Urinary bladder (tissue), 4 donors: Measurements from ENCODE around the gene ATP6V1A. TPM values are rescaled to one million over a fixed set of nuclear protein-coding genes. Genes with fewer than 3 reads are reported as not detected.
"Not testable (repeated sequence)": the region's sequence is repeated elsewhere in the genome, so short reads cannot be mapped to it uniquely, and the experiment has no call there.

Experiments
- DNase-seq: peaks from one replicate; pipeline ENCODE4 v3.0.0-alpha.2; 2015; ENCODE audit errors: extremely low spot score
- H3K27ac ChIP-seq: one replicate; pipeline ENCODE4 v1.5.1; 2013; ENCODE audit warnings: low read depth, mild to moderate bottlenecking, moderate library complexity
- H3K36me3 ChIP-seq: one replicate; pipeline ENCODE4 v1.6.1; 2013; ENCODE audit warnings: mild to moderate bottlenecking, moderate library complexity; ENCODE audit not compliant: insufficient read depth
- H3K4me1 ChIP-seq: one replicate; pipeline ENCODE4 v1.6.1; 2013; ENCODE audit warnings: mild to moderate bottlenecking, moderate library complexity; ENCODE audit not compliant: insufficient read depth
- H3K4me3 ChIP-seq: one replicate; pipeline ENCODE4 v1.5.1; 2013; ENCODE audit warnings: low read depth, low read length
- WGBS: extraction: QIAGEN DNeasy Blood & Tissue Kit; methylation state at CpG from one replicate; pipeline ENCODE4 v1.1.7; 2013; 5-methylcytosine and 5-hydroxymethylcytosine counted together
- polyA plus RNA-seq: library from polyadenylated mRNA; stranded (reverse); fragments of 200-250 nt; gene quantifications from one replicate; pipeline ENCODE4 v1.2.3, GENCODE V29; 2013
- total RNA-seq: library from RNA; depleted of rRNA; stranded (reverse); fragments of >200 nt; gene quantifications from one replicate; pipeline ENCODE4 v1.2.3, GENCODE V29; 2014
- donor health status: healthy with polysubstance abuse.
- donor health status: healthy.

The ATP6V1A gene
- total and polyA plus RNA-seq, 2 donors, result 14.2 to 55.0 TPM

DNA sequence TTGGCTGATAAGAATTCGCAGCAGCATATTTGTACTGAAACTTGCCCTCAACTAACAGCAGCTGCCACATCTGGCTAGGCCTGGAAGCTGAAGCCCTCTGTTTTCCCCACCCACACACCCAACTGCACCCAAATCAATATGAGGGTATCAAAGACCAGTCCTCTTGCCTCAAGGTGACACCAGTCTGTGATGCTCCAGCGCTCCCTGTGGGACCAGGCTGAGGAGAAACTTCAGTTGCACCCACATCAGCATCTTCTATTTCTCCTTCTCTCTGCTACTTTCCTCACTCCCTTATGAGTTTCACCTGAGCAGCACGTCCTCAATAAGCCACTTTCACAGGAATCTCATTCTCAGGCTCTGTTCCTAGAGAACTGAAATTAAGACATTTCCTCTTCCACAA, 73.0 kb downstream of the ATP6V1A start:
- DNase-seq, result no peak
- H3K27ac ChIP-seq, result no peak overlapping the region
- WGBS, result 71% methylated on average over 3 of the region's 3 CpGs
- H3K4me1 ChIP-seq, result no peaks in the 10 kb centered on the region
- no peaks in the 10 kb centered on the region for H3K36me3 ChIP-seq
- H3K4me3 ChIP-seq, result no peak overlapping the region

DNA sequence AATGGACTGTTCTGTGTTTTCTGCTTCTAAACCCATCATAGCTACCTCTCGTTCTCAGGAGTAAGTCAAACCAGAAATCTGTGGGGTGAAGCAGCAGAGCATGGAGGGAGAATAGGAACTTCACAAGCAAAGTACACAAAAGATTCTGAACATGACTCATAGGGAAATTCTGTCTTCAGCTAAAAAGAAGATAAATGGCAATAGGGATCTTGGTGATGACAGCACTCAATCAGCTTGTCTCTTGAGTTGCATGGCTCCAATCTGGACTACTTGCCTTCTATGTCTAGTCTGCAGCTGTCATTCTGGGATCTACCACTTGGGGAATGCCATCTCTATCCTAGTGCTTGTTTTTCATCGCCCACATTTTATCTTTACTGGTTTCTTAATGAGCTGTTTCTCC, 78.3 kb downstream of the ATP6V1A start:
- no peak for DNase-seq
- no peaks in the 10 kb centered on the region for H3K36me3 ChIP-seq
- H3K27ac ChIP-seq, result no peak overlapping the region
- no peak overlapping the region for H3K4me3 ChIP-seq
- H3K4me1 ChIP-seq, result no peaks in the 10 kb centered on the region
- 74% methylated on average over 2 of the region's 2 CpGs for WGBS

DNA sequence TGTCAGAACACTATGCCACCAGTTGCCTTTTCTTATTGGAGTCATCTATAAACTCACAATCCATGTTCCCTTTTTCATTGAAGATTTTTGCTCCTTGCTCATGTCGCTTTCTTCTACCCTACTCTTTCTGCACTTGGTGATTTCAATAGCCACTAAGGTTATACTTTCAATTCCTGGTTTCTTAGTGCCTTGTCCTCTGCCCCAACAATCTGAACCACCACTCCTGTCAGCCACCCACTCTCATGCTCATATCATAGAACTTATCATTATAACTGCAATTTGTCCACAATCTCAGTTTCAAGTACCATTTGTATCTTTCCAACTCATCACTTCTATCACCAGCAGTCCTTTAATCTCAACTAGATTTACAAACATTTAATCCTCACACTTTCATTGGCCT, 81.8 kb downstream of the ATP6V1A start:
- 85% methylated on average over 1 of the region's 1 CpG for WGBS

DNA sequence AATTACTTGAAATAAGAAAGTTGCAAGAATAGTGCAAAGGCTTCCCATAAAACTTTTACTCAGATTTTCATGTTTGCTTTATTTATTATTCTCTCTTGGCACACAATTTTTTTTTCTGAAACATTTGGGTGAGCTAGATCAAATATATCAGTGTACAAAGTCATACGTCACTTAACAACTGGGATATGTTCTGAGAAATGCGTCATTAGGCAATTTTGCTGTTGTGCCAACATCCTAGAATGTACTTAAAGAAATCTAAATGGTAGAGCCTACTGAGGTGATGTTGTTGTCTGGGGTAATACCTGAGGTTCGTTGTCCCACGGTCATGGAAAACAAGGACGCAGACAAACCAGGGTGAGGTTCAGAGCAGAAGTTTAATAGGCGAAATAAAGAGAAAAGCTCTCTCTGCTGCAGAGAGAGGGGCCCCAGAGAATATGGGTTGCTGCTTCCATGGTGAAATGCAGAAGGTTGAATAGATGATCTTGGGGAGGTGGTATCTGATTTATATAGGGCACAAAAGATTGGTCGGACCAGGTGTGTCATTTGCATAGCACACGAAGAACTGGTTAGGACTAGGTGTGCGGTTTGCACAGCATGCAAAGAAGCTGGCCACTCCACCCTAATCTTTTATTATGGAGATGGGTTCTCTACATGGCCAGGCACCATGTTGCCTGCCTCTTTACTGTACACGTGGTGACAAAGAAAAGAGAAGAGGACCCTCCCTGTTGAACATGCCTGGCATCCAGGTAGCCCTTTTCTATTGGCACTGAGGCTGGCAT, 82.9 kb downstream of the ATP6V1A start:
- no peaks in the 10 kb centered on the region for H3K36me3 ChIP-seq
- WGBS, result 84% methylated on average over 10 of the region's 10 CpGs
- no peak overlapping the region for H3K27ac ChIP-seq
- no peak for DNase-seq
- H3K4me3 ChIP-seq, result no peak overlapping the region
- H3K4me1 ChIP-seq, result no peaks in the 10 kb centered on the region

More for the DNA sequence above, 81.8 kb downstream of the ATP6V1A start:
- no peak for DNase-seq
- no peak overlapping the region for H3K27ac ChIP-seq
- no peaks in the 10 kb centered on the region for H3K36me3 ChIP-seq
- no peaks in the 10 kb centered on the region for H3K4me1 ChIP-seq
- H3K4me3 ChIP-seq, result no peak overlapping the region

DNA sequence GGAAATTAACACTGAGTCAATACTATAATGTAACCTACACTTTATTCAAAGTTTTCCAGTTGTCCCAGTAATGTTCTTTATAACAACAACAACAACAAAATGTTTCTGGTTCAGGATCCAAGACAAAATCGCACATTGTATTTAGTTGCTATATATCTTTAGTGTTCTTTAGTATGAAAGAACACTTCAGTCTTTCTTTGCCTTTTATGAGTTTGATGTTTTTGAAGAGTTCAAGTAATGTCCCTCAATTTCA, 84.2 kb downstream of the ATP6V1A start:
- H3K4me3 ChIP-seq, result no peak overlapping the region
- 0% methylated on average over 1 of the region's 1 CpG for WGBS
- DNase-seq, result no peak
- no peaks in the 10 kb centered on the region for H3K36me3 ChIP-seq
- no peak overlapping the region for H3K27ac ChIP-seq
- H3K4me1 ChIP-seq, result no peaks in the 10 kb centered on the region

DNA sequence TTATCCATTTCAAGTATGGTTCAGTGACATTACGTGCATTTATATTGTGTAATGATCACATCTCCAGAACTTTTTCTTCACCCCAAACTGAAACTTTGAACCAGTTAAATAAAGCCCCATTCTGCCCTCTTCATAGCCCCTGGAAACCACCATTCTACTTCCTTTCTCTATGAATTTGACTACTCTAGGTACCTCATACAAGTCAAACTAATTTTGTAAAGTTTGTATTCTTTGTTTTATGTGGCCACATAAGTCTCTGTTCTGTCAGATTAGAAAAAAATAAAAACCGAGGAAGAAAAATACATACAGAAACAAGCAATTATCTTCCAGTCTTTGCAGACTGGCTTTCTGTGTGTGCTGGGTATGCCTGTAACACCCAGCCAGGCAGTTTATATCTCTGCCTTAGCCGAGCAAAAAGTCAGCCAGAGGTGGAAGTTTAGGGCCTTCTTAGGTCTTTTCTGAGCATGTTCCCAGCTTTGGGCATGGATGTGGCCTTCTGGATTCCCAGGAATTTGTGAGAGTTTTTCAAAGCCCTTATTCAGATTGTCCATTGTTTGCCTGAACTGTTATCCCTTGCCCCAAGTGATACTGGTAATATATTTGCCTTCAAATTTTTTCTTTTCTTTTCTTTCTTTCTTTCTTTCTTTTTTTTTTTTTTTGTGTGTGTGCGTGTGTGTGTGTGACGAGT, 85.8 kb downstream of the ATP6V1A start:
- Histone ChIP-seq H3K4me1 (no peaks in the 10 kb centered on the region), H3K36me3 (no peaks in the 10 kb centered on the region), H3K4me3 (no peak overlapping the region), H3K27ac (no peak overlapping the region)
- DNase-seq, result no peak
- 83% methylated on average over 5 of the region's 5 CpGs for WGBS

DNA sequence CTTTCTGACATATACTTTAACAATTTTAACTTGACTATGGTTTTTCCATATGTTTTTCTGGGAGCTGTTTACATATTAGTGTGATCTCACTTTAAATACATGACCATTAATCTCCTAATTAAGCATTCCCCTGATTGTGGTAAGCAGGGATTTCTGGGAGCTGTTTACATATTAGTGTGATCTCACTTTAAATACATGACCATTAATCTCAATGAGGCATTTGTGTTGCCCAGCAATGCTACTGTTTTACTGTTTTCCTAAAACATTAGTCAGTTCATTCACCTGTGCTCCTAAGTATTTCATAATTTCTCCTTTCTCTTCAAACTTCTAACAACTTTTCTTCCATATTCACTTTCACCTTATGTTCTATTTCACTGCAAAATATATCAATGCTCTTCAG, 88.1 kb downstream of the ATP6V1A start:
- Histone ChIP-seq H3K4me3 (no peak overlapping the region), H3K4me1 (no peaks in the 10 kb centered on the region), H3K36me3 (no peaks in the 10 kb centered on the region), H3K27ac (no peak overlapping the region)
- no peak for DNase-seq

DNA sequence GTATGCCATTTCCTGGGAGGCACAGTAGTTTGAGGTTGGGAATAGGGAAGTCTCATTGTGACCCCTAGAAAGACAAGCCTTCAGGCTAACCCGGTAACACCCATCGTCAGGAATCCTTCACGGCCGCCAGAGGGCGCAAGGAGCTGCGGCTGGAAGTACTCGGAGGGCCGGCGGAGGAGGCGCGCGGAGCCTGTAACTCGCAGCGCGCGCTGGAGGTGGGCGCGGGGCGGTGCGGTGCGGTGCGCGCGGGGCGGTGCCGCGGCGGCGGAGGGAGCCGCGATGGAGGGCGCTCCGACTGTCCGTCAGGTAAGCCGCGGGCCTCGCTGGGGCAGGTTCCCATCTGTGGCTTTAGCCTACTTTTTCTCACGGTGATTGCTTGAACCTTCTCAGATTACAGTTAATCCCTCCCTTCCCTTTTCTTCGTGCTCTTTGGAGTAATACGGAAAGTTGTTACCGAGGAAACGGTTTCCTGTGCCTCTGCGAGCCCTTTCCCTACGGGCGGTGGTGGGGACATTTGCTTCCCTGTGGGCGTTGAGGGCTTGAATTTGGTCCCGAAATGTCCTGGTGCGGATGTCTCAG, 91.9 kb downstream of the ATP6V1A start, which contains the start of gene GRAMD1C:
TSS of gene GRAMD1C (plus strand) at position 158 of the 579 bp plus-strand sequence. CDS start at position 280, 122 bp downstream.
- H3K27ac ChIP-seq, result no peak within 1 kb of the TSS
- no peaks in the 10 kb centered on the region for H3K36me3 ChIP-seq
- WGBS, result under 1% methylated on average over 48 of the region's 48 CpGs
- H3K4me3 ChIP-seq, result peak within 1 kb of the TSS; percentile 59
- peak; percentile 68 for DNase-seq
- H3K4me1 ChIP-seq, result no peaks in the 10 kb centered on the region

DNA sequence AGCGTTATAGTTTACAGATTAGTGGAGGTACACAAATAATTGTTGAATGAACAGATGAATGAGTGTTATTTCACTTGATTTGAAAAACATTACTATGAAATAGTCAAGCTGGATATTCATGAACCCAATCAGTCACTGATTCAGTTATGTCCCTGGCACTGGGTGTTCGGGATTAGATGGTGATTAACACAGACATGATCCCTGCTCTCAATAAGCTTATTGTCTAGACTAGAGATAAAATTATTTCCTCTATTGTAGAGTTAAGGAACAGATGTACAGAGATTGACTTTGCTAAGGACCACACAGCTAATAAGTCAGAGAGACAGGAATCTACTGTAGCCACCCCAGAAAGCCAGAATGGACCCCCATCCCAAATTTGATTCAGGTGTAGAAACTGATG, 92.7 kb downstream of the ATP6V1A start:
- 75% methylated on average over 2 of the region's 2 CpGs for WGBS
- DNase-seq, result no peak
- Histone ChIP-seq H3K4me3 (no peak overlapping the region), H3K27ac (no peak overlapping the region), H3K36me3 (no peaks in the 10 kb centered on the region), H3K4me1 (no peaks in the 10 kb centered on the region)

DNA sequence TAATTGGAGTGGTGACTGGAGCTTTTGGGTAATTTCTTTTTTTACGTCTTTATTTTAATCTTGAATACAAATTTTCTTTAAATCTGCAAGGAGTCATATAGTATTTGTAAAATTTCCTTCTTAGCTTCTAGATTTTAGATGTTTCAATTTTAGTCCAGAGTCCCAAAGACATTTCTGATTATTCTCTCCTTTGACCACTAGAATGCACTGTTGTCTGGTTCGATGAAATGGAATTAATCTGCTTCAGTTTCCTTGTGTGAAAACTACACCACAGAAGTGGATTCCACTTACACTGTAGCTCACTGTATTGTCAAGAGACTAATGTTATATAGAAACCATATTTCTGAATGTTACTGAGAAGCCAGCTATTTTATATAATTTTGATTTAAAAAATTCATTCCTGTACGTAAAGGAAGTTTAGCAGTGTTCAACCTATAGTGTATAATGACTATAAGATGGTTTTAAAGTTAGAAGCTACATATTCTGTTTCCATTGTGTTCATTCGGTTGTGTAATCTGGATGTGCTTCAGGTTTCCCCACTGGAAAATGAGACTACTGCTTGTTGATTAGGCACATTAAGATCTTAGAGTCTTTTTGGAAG, 97.9 kb downstream of the ATP6V1A start:
- Histone ChIP-seq H3K4me1 (no peaks in the 10 kb centered on the region), H3K36me3 (no peaks in the 10 kb centered on the region), H3K27ac (no peak overlapping the region), H3K4me3 (no peak overlapping the region)
- DNase-seq, result peak; percentile 33
- WGBS, result 56% methylated on average over 4 of the region's 4 CpGs

DNA sequence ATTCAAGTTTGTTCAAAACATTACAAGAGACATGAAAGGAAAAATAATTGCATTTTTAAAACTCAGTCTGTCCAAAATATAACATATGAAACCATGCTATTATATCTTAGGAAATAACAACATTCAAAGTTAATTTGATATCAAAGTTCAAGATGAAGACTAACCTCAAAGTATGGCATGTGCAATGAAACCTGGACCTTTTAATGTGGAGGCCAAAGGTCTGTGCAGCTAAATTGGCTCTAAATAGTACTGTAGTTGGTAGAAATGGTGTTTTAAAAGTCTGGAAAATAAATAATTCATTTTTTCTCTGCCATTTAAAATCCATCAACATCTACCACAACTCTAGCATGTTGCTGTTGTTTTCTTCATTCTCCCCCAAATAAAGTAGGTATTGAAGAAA, 100.4 kb downstream of the ATP6V1A start:
- Histone ChIP-seq H3K36me3 (no peaks in the 10 kb centered on the region), H3K4me1 (no peaks in the 10 kb centered on the region), H3K4me3 (no peak overlapping the region), H3K27ac (peak overlapping the region; percentile 45)
- DNase-seq, result no peak

DNA sequence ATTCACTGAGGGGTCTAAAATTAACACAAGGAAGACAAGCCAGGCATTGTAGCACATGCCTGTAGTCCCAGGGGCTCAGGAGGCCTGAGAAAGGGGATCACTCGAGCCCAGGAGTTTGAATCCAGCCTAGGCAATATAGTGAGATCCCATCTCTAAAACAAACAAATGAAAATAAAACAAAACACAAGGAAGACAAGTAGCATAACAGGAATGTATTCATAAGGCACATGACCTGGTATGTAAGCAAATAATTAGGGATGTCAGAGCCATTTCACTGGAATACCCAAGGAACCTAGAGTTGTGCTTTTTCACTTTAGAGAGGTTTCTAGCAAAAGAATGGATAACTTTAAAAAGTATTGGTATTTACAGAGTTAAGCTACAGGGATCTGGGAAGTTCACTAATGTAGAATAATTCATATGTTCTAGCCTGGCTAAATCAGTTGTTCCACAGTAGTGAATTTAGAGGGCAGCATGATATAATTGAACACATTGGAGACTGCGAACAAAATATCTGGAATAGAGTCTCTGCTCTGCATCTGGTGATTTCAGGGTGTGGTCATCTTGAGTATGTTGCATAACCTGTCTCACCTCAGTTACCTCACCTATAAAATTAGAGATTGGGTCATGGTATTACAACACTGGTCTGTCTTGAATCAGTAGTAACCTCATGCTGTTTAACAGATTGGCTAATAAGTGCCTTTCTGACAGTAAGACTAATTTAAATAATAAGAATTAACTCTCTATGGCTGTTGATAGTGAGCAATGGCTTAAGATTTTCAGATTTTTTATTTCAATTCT, 101.0 kb downstream of the ATP6V1A start:
- peak; percentile 5 for DNase-seq
- no peaks in the 10 kb centered on the region for H3K4me1 ChIP-seq
- WGBS, result 74% methylated on average over 2 of the region's 2 CpGs
- H3K36me3 ChIP-seq, result no peaks in the 10 kb centered on the region
- no peak overlapping the region for H3K4me3 ChIP-seq
- peak overlapping the region; percentile 50 for H3K27ac ChIP-seq

DNA sequence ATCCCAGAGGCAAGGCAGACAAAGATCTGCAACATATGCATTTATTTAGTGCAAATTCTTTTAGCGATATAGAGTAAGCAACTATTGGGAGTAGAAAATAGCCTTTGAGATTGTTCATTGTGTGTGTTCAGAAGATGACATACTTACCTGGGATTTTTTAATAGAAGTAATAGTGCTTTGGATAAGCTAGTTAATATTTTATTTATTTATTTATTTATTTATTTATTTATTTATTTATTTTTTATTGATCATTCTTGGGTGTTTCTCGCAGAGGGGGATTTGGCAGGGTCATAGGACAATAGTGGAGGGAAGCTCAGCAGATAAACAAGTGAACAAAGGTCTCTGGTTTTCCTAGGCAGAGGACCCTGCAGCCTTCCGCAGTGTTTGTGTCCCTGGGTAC, 102.2 kb downstream of the ATP6V1A start:
- not testable (repeated sequence) for H3K4me1 ChIP-seq, H3K27ac ChIP-seq, DNase-seq, H3K36me3 ChIP-seq, H3K4me3 ChIP-seq
- 92% methylated on average over 3 of the region's 3 CpGs for WGBS
